ENCODE data around the gene BOC.

DNA sequence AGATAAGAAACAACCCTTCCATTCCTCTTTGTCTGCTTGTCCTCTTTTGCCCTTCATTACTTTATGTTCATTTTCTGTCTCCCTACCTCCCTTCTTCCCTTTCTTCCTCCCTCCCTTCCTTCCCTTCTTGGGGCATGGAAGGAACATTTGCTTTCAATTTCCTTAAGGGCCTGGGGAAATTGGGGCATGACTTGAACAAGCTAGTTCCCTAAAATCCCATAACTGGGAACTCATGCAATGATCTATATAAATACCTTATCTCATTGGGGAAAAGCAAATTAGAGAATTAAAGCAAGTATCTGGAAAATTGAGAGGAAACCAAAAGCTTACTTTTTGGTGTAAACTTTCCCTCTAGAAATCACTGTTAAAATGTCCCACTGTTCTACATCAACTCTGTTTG, 35.7 kb downstream of the BOC start:
- TF ChIP-seq EZH2 (IDR thresholded peaks at IDR 0.05; ENCODE audit: insufficient read depth, low read length): no peak
- TF ChIP-seq, protein P1, sequence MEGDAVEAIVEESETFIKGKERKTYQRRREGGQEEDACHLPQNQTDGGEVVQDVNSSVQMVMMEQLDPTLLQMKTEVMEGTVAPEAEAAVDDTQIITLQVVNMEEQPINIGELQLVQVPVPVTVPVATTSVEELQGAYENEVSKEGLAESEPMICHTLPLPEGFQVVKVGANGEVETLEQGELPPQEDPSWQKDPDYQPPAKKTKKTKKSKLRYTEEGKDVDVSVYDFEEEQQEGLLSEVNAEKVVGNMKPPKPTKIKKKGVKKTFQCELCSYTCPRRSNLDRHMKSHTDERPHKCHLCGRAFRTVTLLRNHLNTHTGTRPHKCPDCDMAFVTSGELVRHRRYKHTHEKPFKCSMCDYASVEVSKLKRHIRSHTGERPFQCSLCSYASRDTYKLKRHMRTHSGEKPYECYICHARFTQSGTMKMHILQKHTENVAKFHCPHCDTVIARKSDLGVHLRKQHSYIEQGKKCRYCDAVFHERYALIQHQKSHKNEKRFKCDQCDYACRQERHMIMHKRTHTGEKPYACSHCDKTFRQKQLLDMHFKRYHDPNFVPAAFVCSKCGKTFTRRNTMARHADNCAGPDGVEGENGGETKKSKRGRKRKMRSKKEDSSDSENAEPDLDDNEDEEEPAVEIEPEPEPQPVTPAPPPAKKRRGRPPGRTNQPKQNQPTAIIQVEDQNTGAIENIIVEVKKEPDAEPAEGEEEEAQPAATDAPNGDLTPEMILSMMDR (IDR thresholded peaks at IDR 0.05; ENCODE audit: insufficient read depth, low read depth, low read length): no peak
